GM21515 (cell line): ENCODE results near the gene ZMIZ1.

Experiments
- ATAC-seq: cut with Tn5 transposase; IDR thresholded peaks from one replicate; pipeline ENCODE4 v1.9.1; 2021; ENCODE audit not compliant: unreplicated experiment

Gene ZMIZ1

GRCh38 chr10:79259834-79260233 is 191.1 kb downstream of the ZMIZ1 start:
- ATAC-seq, result no peak

- no peak for ATAC-seq
Measured at GRCh38 chr10:79260811-79261740, 192.3 kb downstream of the ZMIZ1 start.

GRCh38 chr10:79262131-79262530 is 193.4 kb downstream of the ZMIZ1 start:
- ATAC-seq, result no peak

- ATAC-seq, result no peak
Measured at GRCh38 chr10:79262959-79263746, 194.4 kb downstream of the ZMIZ1 start.

GRCh38 chr10:79263939-79264338 is 195.2 kb downstream of the ZMIZ1 start:
- ATAC-seq, result no peak

GRCh38 chr10:79264942-79265341 is 196.2 kb downstream of the ZMIZ1 start:
- ATAC-seq, result no peak

GRCh38 chr10:79266084-79266483 is 197.3 kb downstream of the ZMIZ1 start:
- peak; percentile 18 for ATAC-seq

GRCh38 chr10:79266543-79267312 is 198.0 kb downstream of the ZMIZ1 start:
- peak; percentile 82 for ATAC-seq

- ATAC-seq, result no peak
Measured at GRCh38 chr10:79267499-79267898, 198.7 kb downstream of the ZMIZ1 start.

- no peak for ATAC-seq
Measured at GRCh38 chr10:79268161-79268601, 199.4 kb downstream of the ZMIZ1 start.

- no peak for ATAC-seq
Measured at GRCh38 chr10:79268742-79269141, 200.0 kb downstream of the ZMIZ1 start.

GRCh38 chr10:79269443-79269842 is 200.7 kb downstream of the ZMIZ1 start:
- no peak for ATAC-seq

- ATAC-seq, result no peak
Measured at GRCh38 chr10:79269969-79270368, 201.2 kb downstream of the ZMIZ1 start.

- no peak for ATAC-seq
Measured at GRCh38 chr10:79270466-79271246, 201.9 kb downstream of the ZMIZ1 start.

- ATAC-seq, result no peak
Measured at GRCh38 chr10:79272353-79272752, 203.6 kb downstream of the ZMIZ1 start.

- no peak for ATAC-seq
Measured at GRCh38 chr10:79273604-79274003, 204.8 kb downstream of the ZMIZ1 start.

GRCh38 chr10:79274279-79275104 is 205.7 kb downstream of the ZMIZ1 start:
- no peak for ATAC-seq

- ATAC-seq, result no peak
Measured at GRCh38 chr10:79275105-79275430, 206.3 kb downstream of the ZMIZ1 start.

- ATAC-seq, result no peak
Measured at GRCh38 chr10:79275431-79275851, 206.7 kb downstream of the ZMIZ1 start.
